HG02970 (cell line): ENCODE results near the gene TMEM120A.
"Not testable (repeated sequence)": the region's sequence is repeated elsewhere in the genome, so short reads cannot be mapped to it uniquely, and the experiment has no call there.

Experiments used
- ATAC-seq: cut with Tn5 transposase; IDR thresholded peaks from one replicate; pipeline ENCODE4 v1.9.1; 2021; ENCODE audit warnings: mild to moderate bottlenecking, moderate library complexity, moderate number of reproducible peaks; ENCODE audit not compliant: unreplicated experiment, low FRiP score

TMEM120A gene

DNA sequence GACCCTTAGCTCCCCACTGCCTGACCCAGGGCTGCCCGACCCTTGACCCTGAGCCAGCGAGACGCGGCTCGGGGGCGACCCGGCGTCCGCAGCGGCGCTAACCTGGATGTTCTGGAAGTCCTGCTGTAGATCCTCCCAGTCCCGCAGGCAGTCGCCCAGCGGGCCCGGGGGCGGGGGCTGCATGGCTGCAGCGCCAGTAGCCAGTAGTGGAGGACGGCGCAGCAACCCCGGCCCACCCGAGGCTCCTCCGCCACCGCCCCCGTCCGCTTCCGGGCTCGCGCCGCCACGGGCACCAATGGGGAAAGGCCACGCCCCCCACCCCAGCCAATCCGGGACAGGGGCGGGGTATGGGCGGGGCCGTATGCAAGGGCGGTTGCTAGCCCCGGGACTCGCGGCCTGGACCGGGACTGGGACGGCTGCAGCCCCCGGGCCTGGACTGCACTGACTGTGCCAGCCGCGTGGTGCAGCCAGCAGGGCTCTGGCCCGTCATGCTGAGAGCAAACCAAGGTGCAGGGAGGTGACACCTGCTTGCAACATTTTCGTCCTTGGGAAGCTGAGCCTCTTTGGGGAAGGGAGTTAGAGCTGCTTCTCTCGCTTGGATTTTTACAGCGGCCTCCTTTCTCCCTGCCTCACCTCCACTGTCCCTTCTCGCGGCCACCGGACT, at the start of gene TMEM120A:
Gene TMEM120A (minus strand): TSS at position 208 of the 664 bp plus-strand sequence. CDS start 25 bp downstream, at position 183.
- ATAC-seq, result peak; percentile 81

DNA sequence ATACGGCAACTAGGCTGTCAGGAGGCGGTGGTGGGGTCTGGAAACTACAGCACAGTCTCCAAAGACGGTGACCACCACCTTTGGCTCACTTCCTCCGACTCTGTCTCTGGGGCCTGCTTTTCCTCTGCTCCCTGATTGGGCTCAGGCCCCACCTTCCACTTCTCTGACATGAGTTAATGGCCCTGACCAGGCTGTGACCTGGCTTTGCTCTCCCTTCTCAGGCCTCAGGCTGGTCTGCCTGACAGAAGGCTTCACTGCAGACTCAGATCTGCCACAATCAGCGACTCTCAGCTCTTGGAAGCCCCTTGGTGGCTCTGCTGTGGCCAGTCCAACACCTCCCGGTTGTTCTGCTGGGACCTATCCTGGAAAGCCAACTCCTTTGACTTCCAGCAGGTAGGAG, 45.7 kb upstream of the TMEM120A start:
- no peak for ATAC-seq

DNA sequence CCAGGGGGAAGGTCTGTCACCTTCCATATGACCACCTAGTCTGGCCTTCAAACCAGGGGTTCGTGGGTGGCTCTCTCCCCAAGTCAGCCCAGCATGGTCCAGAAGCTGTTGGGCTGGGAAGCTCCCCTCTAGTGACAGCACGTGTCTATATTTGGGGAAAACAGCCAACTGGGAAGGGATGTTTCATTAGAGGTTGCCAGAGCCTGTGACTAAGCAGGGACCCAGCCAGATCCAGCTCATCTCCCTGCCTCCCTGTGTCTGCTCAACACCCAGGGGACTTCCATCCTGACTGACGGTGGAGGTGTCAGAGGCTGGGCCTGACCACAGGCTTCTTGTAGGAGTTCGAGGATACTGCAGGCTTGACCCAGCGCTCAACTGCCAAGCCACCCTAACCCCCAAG, 42.9 kb upstream of the TMEM120A start:
- no peak for ATAC-seq

DNA sequence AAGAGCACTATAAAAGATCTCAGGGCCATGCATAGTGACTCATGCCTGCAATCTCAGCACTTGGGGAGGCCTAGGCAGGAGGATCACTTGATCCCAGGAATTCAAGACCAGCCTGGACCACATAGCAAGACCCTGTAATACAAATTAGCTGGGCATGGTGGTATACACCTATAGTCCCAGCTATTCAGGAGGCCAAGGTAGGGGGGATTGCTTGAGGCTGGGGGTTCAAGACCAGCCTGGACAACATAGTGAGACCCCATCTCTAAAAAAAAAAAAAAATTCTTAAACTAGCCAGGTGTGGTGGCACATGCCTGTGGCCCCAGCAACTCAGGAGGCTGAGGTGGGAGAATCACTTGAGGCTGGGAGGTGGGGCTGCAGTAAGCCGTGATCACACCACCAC, 37.6 kb upstream of the TMEM120A start:
- ATAC-seq, result no peak

DNA sequence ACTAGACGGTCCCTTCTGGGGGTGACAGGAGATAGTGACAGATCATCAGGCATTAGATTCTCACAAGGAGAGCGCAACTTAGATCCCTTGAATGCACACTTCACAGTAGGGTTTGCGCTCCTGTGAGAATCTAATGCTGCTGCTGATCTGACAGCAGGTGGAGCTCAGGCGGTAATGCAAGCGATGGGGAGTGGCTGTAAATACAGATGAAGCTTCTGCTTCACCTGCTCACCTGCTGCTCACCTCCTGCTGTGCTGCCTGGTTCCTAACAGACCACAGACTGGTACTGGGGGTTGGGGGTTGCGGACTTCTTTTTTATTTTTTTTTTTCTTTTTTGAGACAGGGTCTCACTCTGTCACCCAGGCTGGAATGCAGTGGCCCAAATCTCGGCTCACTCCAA, 35.3 kb upstream of the TMEM120A start:
- ATAC-seq, result not testable (repeated sequence)

DNA sequence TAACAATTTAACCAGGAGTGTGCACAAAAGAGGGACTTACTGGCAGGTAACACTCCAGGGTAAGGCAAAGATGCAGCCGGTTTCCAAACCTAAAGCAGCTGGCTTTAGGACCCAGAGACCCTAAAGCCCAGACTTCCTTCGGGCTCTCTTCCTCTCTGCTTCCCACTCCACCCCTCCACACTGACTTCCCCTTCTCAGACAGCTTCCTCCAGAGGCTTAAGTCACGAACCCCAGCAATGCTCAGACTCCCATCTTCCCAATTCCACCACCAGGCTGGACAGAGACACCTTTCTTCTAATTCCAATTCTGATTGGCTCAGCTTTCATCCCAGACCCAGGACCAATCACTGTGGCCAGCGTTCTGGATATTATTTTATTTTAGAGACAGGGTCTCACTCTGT, 28.6 kb upstream of the TMEM120A start:
- ATAC-seq, result no peak

DNA sequence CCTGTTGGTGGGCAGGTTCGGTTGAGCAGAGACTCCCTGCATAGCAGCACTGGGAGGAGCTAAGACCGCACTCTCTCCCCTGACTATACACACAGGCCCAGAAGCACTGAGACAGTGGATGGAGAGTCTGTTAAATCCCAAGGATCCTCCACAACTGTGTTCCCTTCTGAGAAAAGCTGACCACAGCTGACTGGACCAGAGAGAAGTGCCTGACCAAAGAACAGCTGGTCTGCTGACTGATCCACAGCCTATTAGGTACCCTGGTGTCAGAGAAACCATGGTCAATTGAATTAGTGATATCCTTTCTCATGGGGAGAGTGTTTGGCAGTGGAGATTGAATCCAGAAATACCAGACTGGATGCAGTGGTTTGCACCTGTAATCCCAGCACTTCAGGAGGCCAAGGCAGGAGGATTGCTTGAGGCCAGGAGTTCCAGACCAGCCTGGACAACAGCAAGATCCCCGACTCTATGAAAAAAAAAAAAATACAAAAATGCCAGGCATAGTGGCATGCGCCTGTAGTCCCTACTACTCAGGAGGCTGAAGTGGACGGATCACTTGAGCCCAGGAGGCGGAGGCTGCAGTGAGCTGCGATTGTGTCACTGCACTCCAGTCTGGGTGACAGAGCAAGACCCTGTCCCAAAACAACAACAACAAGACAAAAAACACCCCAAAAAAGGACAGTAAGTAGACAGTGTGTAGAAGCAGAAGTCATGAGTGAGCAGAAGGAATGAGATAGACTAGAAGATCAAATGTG, 27.8 kb upstream of the TMEM120A start:
- ATAC-seq, result no peak

DNA sequence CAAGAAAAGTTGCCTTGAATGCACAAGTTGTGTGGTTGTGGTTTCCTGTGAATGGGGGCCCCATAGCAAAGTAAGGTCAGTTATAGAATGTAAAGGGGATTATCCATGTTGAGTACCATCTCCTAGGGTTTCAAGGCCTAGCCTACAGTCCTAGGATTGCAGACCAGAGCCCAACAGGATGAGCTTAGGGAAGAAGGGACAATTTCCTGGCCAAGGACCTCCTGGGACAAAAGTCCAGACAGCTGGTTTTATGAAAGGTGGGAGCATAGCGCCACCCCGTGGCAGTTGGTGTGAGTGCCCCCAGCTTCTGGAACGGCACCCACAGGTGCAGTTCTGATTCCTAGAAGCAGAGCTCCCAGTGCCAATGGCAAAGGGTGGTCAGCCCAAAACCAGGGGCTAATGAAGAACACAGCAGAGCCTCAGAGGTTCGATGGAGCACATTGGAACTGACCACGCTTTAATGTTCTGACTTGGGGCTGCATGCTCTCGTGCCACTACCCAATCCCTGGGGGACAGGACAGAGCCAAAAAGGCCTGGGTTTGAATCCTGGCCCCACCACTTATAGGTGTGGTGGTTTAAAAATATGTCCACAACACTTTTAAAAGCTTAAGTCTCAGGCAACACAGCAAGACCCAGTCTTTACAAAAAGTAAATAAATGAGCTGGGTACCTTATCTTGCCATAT, 25.8 kb upstream of the TMEM120A start:
- no peak for ATAC-seq

DNA sequence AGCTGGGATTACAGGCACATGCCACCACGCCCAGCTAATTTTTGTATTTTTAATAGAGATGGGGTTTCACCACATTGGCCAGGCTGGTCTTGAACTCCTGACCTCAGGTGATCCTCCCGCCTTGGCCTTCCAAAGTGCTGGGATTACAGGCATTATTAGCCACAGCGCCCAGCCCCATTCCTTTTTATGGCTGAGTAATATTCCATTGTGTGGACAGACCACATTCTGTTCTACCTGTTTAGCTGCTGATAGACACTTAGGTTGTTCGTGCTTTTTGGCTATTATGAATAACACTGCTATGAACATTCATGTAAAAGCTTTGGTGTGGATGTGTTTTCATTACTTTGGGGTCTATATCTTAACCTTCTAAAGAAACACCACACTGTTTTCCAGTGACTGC, 24.1 kb upstream of the TMEM120A start:
- ATAC-seq, result not testable (repeated sequence)

DNA sequence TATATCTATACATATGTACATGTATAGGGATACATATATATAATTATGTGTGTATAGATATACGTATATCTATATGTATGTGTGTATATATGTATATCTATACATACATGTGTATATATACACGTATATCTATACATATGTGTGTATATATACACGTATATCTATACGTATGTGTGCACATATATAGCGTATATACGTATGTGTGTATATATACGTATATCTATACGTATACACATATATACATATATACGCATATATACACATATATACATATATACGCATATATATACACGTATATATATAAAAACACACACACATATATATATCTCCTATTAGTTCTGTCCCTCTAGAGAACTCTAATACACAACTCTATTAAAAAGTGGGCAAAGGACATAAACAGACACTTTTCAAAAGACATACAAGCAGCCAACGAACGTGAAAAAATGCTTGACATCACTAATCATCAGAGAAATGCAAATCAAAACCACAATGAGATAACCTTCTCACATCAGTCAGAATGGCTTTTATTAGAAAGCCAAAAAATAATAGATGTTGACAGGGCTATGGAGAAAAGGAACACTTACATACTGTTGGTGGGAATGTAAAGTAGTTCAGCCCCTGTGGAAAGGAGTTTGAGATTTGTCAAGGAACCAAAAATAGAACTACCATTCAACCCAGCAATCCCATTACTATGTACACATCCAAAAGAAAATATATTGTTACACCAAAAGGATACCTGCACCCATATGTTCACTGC, 22.0 kb upstream of the TMEM120A start:
- ATAC-seq, result no peak

DNA sequence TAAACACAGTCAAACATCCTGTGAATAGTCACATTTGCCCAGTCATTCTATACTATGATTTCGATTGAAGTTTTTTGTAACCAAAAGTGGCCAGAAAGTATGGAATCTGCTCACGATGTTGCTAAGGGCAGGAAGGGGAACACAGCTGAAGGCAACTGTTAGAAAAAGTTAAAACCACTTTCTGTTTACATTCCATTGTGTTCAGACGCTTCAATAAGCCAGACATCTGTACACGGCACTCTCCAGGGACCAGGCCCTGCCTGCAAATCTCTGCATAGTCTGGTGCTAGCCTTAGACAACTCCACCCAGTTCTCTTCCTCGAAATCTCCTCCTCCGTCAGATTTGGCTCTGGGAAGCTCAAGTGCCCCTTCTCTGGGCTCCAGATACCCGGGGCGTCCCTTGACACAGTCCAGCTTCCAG, 17.1 kb upstream of the TMEM120A start:
- ATAC-seq, result no peak

DNA sequence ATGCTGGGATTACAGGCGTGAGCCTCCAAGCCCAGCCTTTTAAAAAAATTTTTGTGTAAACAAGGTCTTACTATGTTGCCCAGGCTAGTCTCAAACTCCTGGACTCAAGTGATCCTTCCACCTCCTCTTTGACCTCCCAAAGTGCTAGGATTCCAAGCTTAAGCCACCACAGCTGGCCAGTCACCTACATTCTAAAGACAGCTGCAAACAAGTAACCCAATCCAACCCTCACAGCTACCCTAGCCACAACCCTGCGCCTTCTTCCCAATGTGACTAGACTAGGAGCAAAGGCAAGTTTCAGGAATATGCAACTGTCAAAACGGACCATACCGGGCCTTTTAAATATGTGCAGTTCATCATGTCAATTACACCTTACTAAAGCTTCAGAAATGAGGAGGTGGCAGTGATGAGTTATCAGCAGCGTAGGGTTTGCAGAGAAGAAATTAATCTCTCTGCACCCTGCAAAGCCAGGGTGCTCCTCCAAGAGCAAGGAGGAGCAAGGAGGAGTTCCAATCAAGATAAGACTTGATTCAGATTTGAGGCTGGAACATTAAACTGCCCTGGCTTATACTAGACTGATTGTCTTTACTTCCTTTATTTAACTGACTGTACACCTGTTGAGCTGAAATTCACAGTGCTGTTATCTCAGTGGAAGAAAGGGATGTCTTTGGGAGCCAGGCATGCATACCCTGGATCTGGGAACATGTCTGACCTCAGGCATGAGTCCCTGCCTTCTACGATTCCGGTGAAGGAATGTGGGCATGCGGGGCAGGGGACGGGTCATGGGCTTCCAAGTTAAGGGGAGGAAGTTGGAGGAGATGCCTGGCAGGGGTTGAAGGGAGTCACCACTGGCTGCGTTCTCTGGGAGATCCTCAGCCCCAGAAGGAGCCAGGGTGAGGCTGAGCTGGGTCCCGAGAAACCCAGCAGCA, 15.5 kb upstream of the TMEM120A start:
- ATAC-seq, result no peak

DNA sequence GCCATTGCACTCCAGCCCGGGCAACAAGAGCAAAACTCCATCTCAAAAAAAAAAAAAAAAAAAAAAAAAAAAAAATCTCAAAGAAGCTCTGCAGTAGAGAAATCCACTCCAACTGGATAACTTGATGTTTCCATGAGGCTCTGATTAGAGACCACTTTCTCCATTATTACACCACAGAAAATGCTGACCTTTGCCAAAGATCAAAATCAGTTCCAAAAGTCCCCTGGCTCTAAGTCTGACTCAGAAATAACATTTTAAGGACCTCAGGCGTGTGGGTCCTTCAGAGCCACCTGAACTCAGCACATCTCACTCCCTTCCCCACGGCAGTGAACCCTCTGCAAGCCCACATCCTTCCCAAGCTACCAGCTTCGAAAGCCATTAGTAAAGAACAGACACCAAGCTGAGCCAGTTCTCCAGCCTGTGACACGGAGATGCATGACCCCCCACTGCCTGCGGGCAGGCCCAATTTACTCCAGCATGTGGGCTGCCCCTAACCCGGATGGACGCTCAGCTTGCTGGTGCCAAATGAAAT, 13.8 kb upstream of the TMEM120A start:
- ATAC-seq, result no peak

DNA sequence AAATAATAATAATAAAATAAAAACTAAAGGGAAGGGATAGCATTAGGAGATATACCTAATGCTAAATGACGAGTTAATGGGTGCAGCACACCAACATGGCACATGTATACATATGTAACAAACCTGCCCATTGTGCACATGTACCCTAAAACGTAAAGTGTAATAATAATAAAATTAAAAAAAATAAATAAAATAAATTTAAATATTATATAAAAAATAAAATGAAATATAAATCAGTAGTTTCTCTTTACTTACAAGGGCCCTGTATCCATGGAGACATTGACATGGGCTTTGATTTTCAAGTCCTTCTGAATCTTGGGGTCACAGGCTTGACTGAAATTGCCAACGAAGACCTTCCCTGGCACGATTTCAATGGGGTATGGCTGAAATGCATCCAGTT, 10.6 kb upstream of the TMEM120A start:
- ATAC-seq, result not testable (repeated sequence)

DNA sequence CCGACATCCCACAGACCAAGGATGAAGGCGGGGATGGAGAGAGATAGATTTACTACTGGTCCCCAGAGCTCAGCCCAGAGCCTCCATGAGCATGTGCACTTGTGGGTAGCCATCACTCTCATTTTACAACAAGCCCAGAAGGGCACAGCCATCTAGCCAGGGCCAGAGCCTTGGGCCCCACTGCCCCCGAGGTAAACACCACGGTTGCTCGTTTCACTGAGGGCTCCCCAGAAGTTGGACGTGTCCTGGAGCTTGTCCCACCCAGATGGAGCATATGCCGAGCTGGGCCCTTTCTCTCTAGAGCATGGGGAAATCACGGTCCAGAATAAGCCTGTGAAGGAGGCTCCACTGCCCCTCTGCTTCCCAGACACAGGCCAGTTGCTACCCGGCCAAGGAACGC, 9.0 kb upstream of the TMEM120A start:
- no peak for ATAC-seq

DNA sequence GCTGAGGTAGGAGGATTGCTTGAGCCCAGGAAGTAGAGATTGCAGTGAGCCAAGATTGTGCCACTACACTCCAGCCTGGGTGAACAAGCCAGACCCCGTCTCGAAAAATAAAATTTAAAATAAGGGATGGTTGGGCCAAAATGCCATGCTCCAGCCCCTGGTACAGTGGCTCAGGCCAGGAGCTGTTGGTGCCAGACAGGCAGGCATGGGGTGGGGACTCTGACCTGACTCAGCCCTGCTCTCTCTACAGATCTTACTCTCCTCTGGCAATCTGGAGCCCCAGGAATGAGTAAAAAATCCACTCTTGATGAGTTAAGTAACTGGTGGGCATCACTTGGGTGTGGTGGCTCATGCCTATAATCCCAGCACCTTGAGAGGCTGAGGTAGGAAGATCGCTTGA, 8.4 kb upstream of the TMEM120A start:
- no peak for ATAC-seq

DNA sequence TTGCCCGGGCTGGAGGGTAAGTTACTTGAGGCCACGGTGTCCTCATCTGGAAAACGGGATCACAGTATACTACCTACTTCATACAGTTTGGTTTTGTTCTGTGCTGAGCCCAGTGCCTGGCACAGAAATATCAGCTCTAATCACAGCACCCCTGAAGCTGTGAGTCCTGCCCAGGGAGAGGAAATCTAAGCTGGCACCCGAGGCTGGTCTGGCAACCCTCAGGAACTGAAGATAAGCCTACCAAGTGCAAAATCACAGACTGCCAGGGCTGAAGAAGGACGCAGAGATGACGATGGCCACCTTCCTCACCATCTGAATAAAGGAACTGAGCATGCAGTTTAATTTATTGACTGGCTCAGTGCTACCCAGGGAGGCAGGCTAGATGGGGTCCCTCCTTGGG, 7.7 kb upstream of the TMEM120A start:
- no peak for ATAC-seq

DNA sequence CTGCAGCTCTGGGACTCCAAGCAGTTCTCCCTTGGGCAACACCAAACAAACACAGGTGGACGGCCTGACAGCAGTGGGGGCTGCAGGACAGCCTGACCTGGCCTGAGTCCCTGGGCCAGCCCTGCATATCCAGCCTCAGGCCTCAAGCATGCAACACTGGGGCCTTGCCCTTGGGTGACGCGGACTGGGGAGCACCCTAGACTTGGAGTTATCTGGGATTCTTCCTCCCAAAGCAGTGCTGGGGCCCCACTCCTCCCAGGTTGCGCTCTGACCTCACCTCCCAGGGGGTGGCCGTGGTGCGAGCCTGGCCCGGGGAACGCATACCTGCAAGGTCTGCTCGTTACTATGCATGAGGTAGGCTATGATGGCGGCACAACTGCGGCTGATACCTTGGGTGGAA, 6.2 kb upstream of the TMEM120A start:
- ATAC-seq, result no peak

DNA sequence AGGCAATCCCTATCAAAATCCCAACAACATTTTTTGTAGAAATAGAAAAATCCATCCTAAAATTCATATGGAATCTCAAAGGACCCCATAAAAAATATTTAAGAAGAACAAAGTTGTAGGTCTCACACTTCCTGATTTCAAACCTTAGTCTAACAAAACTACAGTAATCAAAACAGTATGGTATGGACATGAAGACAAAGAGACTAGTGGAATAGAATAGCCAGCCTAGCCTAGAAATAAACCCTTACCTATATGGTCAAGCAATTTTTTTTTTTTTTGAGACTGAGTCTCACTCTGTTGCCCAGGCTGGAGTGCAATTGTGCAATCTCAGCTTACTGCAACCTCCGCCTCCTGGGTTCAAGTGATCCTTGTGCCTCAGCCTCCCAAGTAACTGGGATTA, 3.6 kb upstream of the TMEM120A start:
- no peak for ATAC-seq

DNA sequence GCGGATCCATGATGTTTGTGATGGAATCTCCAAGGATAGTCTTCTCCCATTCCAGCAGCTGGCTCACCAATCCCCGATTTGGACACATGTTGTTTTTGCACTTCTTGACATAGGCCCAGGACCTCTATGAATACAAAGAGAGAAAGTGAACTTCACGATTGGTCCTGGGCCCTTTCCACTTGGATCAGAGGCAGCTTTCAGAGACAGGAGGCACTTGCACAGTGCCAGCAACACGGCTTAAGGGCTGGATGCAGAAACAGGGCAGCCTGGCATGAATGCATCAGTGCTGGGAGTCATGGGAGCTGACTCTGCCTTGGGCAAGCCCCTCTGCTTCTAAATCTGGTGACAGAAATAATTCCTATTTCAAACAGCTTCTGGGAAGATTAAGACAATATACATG, 2.1 kb upstream of the TMEM120A start:
- ATAC-seq, result no peak
